Neuronal stem cell (in vitro differentiated cells): Measurements from ENCODE around the gene STMN3.
"Not testable (repeated sequence)": the region's sequence is repeated elsewhere in the genome, so short reads cannot be mapped to it uniquely, and the experiment has no call there.

Source experiments
- DNase-seq: peaks from one replicate; pipeline ENCODE4 v3.0.0-alpha.2; 2013; ENCODE audit warnings: low spot score
- H2AFZ ChIP-seq: one replicate; pipeline ENCODE4 v1.6.1; 2013; ENCODE audit warnings: mild to moderate bottlenecking, low read length, inconsistent platforms
- H2AK5ac ChIP-seq: 2 replicates; pipeline ENCODE4 v1.6.1; 2013; ENCODE audit warnings: low read depth, mild to moderate bottlenecking, inconsistent platforms, low read length, moderate library complexity, mixed read lengths
- H2BK120ac ChIP-seq: 2 replicates; pipeline ENCODE4 v1.6.1; 2013; ENCODE audit warnings: low read depth, mild to moderate bottlenecking, inconsistent platforms, low read length, moderate library complexity, mixed read lengths
- H2BK12ac ChIP-seq: one replicate; pipeline ENCODE4 v1.6.1; 2013; ENCODE audit warnings: low read length, inconsistent platforms
- H2BK15ac ChIP-seq: 2 replicates; pipeline ENCODE4 v1.6.1; 2013; ENCODE audit warnings: mild to moderate bottlenecking, low read length, inconsistent platforms, mixed read lengths
- H2BK5ac ChIP-seq: one replicate; pipeline ENCODE4 v1.6.1; 2013; ENCODE audit warnings: inconsistent platforms, mild to moderate bottlenecking, low read length, moderate library complexity
- H3K14ac ChIP-seq: one replicate; pipeline ENCODE4 v1.6.1; 2013; ENCODE audit warnings: low read length, inconsistent platforms
- H3K18ac ChIP-seq: 2 replicates; pipeline ENCODE4 v1.6.1; 2013; ENCODE audit warnings: low read length, inconsistent platforms
- H3K23ac ChIP-seq: 2 replicates; pipeline ENCODE4 v1.6.1; 2013; ENCODE audit warnings: low read depth, mild to moderate bottlenecking, mixed read lengths, low read length, inconsistent platforms; ENCODE audit not compliant: poor library complexity
- H3K27ac ChIP-seq: replicated peaks from 3 replicates; pipeline ENCODE4 v1.5.1; 2013; ENCODE audit warnings: low read length, inconsistent platforms
- H3K27me3 ChIP-seq, 3 experiments: 2 replicates each; pipeline ENCODE4 v1.6.1; 2013; ENCODE audit warnings: low read length in 3 of 3, mild to moderate bottlenecking in 2 of 3, inconsistent platforms in 1 of 3, low read depth in 1 of 3, mixed read lengths in 1 of 3, moderate library complexity in 1 of 3; ENCODE audit not compliant: control insufficient read depth in 3 of 3, insufficient read depth in 3 of 3
- H3K36me3 ChIP-seq, 2 donors: replicated peaks in 1 of 2; 2 replicates each; pipeline ENCODE4 v1.6.1; 2013; ENCODE audit warnings: low read length in 2 of 2; ENCODE audit not compliant: control insufficient read depth in 2 of 2, insufficient read depth in 2 of 2
- H3K4ac ChIP-seq: 2 replicates; pipeline ENCODE4 v1.6.1; 2013; ENCODE audit warnings: inconsistent platforms, mild to moderate bottlenecking, low read length, moderate library complexity
- H3K4me1 ChIP-seq, 2 donors: 1 replicate in 1 of 2; 2 replicates in 1 of 2; pipeline ENCODE4 v1.6.1; 2013; ENCODE audit warnings: low read length in 2 of 2, low read depth in 1 of 2; ENCODE audit not compliant: control insufficient read depth in 2 of 2, insufficient read depth in 1 of 2
- H3K4me2 ChIP-seq: one replicate; pipeline ENCODE4 v1.6.1; 2013; ENCODE audit warnings: mild to moderate bottlenecking, low read length, inconsistent platforms; ENCODE audit not compliant: insufficient read depth, poor library complexity, severe bottlenecking
- H3K4me3 ChIP-seq, 2 donors: 2 replicates each; pipeline ENCODE4 v1.5.1; 2013; ENCODE audit warnings: low read length in 2 of 2, mild to moderate bottlenecking in 2 of 2, inconsistent platforms in 1 of 2, moderate library complexity in 1 of 2
- H3K79me1 ChIP-seq: one replicate; pipeline ENCODE4 v1.6.1; 2013; ENCODE audit warnings: low read depth, mild to moderate bottlenecking, inconsistent platforms, low read length, moderate library complexity
- H3K9ac ChIP-seq: one replicate; pipeline ENCODE4 v1.6.1; 2013; ENCODE audit warnings: mild to moderate bottlenecking, low read depth, low read length, inconsistent platforms; ENCODE audit not compliant: poor library complexity
- H3K9me3 ChIP-seq, 2 donors: replicated peaks in 1 of 2; 2 replicates each; pipeline versions ENCODE3 to v1.6.1; 2013; ENCODE audit warnings: low read length in 2 of 2, mild to moderate bottlenecking in 2 of 2, inconsistent platforms in 1 of 2, low read depth in 1 of 2, mixed read lengths in 1 of 2, moderate library complexity in 1 of 2; ENCODE audit not compliant: control insufficient read depth in 2 of 2, insufficient read depth in 1 of 2
- H4K8ac ChIP-seq: one replicate; pipeline ENCODE4 v1.6.1; 2013; ENCODE audit warnings: low read depth, mild to moderate bottlenecking, inconsistent platforms, low read length, moderate library complexity
- H4K91ac ChIP-seq: one replicate; pipeline ENCODE4 v1.6.1; 2013; ENCODE audit warnings: low read length, low read depth, mild to moderate bottlenecking, inconsistent platforms; ENCODE audit not compliant: poor library complexity
- WGBS, 2 donors: extraction: QIAGEN DNeasy Blood & Tissue Kit; methylation state at CpG; one replicate each; pipeline ENCODE4 v1.1.7; 2013; ENCODE audit warnings: missing lambda C conversion rate in 2 of 2, mixed read lengths in 1 of 2; ENCODE audit not compliant: insufficient read length in 2 of 2, insufficient replicate concordance in 1 of 2; ENCODE audit errors: extremely low coverage in 2 of 2; 5-methylcytosine and 5-hydroxymethylcytosine counted together

STMN3 gene

GRCh38 chr20:63671695-63672094, 18.5 kb upstream of the STMN3 start:
- H2BK5ac ChIP-seq, H3K4me3 ChIP-seq, H3K14ac ChIP-seq, H4K8ac ChIP-seq, H3K27ac ChIP-seq, H3K4me1 ChIP-seq, H3K9me3 ChIP-seq, H2BK12ac ChIP-seq, H3K79me1 ChIP-seq, H2BK15ac ChIP-seq, DNase-seq, H3K27me3 ChIP-seq, H4K91ac ChIP-seq, H3K9ac ChIP-seq, H3K4ac ChIP-seq, H3K23ac ChIP-seq, H2AK5ac ChIP-seq, H3K18ac ChIP-seq, H3K4me2 ChIP-seq, H2AFZ ChIP-seq, H2BK120ac ChIP-seq: not testable (repeated sequence)
- H3K36me3 ChIP-seq: peaks cover 8 to 72% of the 10 kb centered on the region in 2 donors
- no CpG with 5 or more reads among the region's 12 CpGs for WGBS, 2 donors

- Histone ChIP-seq H3K23ac (no peak overlapping the region), H2BK12ac (no peak overlapping the region), H3K4ac (no peak overlapping the region), H2BK120ac (no peak overlapping the region), H4K91ac (no peak overlapping the region), H3K9ac (no peak overlapping the region), H3K27ac (no peak overlapping the region), H3K18ac (no peak overlapping the region), H3K79me1 (peaks cover 6% of the 10 kb centered on the region), H3K36me3 (peaks cover 8 to 76% of the 10 kb centered on the region in 2 donors), H4K8ac (no peak overlapping the region), H3K27me3 (no peaks in the 10 kb centered on the region), H3K9me3 (peaks cover 0 to 1% of the 10 kb centered on the region in 2 donors), H3K4me3 (no peak overlapping the region), H2AK5ac (no peak overlapping the region), H3K14ac (no peak overlapping the region), H2AFZ (no peak overlapping the region), H3K4me1 (peaks cover 0 to 11% of the 10 kb centered on the region in 2 donors), H2BK5ac (no peak overlapping the region), H2BK15ac (no peak overlapping the region), H3K4me2 (no peak overlapping the region)
- no CpG with 5 or more reads among the region's 11 CpGs for WGBS, 2 donors
- no peak for DNase-seq
These were observed 15.1 kb upstream of the STMN3 start for GRCh38 chr20:63668351-63668750.

- Histone ChIP-seq H4K8ac (no peak overlapping the region), H3K27me3 (no peaks in the 10 kb centered on the region), H3K9me3 (peaks cover 0 to 1% of the 10 kb centered on the region in 2 donors), H2BK15ac (no peak overlapping the region), H3K9ac (no peak overlapping the region), H2AFZ (no peak overlapping the region), H3K4me2 (no peak overlapping the region), H4K91ac (no peak overlapping the region), H2BK120ac (no peak overlapping the region), H3K27ac (no peak overlapping the region), H3K4me3 (no peak overlapping the region), H3K4ac (no peak overlapping the region), H2AK5ac (no peak overlapping the region), H3K4me1 (peaks cover 0 to 11% of the 10 kb centered on the region in 2 donors), H3K23ac (no peak overlapping the region), H2BK12ac (no peak overlapping the region), H3K79me1 (peaks cover 6% of the 10 kb centered on the region), H3K36me3 (peaks cover 8 to 80% of the 10 kb centered on the region in 2 donors), H2BK5ac (no peak overlapping the region), H3K14ac (no peak overlapping the region), H3K18ac (no peak overlapping the region)
- DNase-seq: no peak
- WGBS, 2 donors: no CpG with 5 or more reads among the region's 16 CpGs
These were observed 14.6 kb upstream of the STMN3 start for GRCh38 chr20:63667858-63668257.

DNA sequence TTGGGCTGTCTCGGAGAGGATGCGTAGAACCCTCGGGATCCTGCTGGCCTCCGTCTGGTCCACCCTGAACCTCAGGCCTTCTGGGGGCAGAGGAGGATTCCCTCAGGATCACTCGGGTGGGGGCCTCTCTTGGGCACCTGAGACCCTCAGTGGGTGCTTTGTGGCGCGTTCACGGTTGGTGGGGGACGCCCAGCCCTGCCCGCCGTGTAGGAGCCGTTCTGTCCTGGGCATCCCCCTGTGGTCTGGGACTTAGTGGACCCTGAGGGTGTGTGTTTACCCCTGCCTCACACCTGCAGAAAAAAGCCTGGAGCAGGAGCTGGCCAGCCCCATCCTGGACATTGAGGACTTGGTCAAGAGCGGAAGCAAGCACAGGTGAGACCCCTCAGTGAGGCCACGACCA, 12.5 kb upstream of the STMN3 start:
- Histone ChIP-seq H3K27ac (no peak overlapping the region), H3K4me3 (no peak overlapping the region), H3K23ac (peak overlapping the region; percentile 43), H3K9ac (no peak overlapping the region), H2AK5ac (peak overlapping the region; percentile 93), H3K4me2 (no peak overlapping the region), H2BK15ac (no peak overlapping the region), H3K18ac (no peak overlapping the region), H3K4me1 (peaks cover 0 to 11% of the 10 kb centered on the region in 2 donors), H3K79me1 (peaks cover 8% of the 10 kb centered on the region), H2AFZ (no peak overlapping the region), H4K91ac (no peak overlapping the region), H4K8ac (no peak overlapping the region), H3K9me3 (peaks cover 0 to 1% of the 10 kb centered on the region in 2 donors), H3K27me3 (no peaks in the 10 kb centered on the region), H3K14ac (no peak overlapping the region), H2BK120ac (peak overlapping the region; percentile 72), H3K36me3 (peaks cover 20 to 89% of the 10 kb centered on the region in 2 donors), H2BK5ac (no peak overlapping the region), H3K4ac (no peak overlapping the region), H2BK12ac (peak overlapping the region; percentile 73)
- WGBS, 2 donors: no CpG with 5 or more reads among the region's 14 CpGs
- DNase-seq: no peak
